NOMO-1 (cell line): ENCODE data around the gene SUDS3.
"Not testable (repeated sequence)": the region's sequence is repeated elsewhere in the genome, so short reads cannot be mapped to it uniquely, and the experiment has no call there.

Experiments used
- DNase-seq, 2 experiments: peaks; one replicate each; lab custom pipeline; 2025; ENCODE audit not compliant: unreplicated experiment in 2 of 2; lab: John Stamatoyannopoulos, UW

The SUDS3 gene

GRCh38 chr12:118376089-118377020 is at the start of gene SUDS3:
TSS of gene SUDS3 (plus strand) at chr12:118376555. CDS start at chr12:118376692, 137 bp downstream.
- peak; percentile 78 to 85 for DNase-seq

- DNase-seq: no peak
Measured at GRCh38 chr12:118326991-118327390, 49.4 kb upstream of the SUDS3 start.

GRCh38 chr12:118327391-118327790 is 49.0 kb upstream of the SUDS3 start:
- DNase-seq: no peak

- DNase-seq: peak in 1 of 2 experiments; percentile 30
Measured at GRCh38 chr12:118328486-118329330, 47.6 kb upstream of the SUDS3 start.

DNA sequence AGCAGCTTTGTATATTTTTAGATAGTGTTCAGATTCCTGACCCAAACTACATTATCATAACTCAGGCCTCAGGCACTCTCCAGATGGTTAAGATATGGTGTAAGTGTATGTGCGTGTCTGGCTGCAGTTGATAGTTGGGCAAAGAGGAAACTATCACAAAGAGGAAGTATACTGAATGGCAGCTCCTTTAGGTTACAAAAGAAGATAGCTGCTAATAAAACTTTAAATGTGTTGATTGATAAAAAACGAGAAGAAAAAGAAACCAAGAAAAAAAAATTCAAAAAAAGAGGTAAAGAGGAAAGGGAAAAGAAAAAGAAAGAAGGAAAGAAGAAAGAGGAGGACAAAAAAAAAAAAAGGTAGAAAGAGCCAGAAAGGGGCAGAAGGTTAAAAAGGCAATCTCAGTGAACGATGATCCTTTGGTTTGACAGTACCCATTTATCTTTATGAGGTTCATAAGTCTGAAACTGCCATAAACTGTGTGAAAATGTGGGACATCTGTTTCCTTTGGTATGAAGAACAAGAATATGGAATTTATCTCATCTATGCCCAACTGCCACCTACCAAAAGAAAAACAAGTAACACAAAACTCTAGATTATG is 45.8 kb upstream of the SUDS3 start:
- peak; percentile 94 to 96 for DNase-seq

DNA sequence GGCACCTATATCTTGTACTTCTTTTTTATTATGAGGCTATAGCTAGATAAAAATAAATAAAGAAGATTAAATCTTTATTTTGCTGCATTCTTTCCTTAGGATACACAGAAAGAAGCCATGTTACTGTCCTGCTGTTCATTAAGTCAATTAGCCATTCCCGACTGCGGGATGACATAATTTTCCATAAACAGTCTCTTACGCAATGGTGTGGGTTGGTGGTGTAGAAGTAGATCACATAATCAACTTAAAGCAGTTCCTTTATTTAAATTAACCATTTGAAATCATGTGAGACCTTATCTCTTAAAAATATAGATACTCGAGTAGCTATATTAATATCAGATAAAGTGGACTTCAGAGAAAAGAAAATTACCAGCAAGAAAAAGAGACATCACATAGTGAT is 43.8 kb upstream of the SUDS3 start:
- peak; percentile 63 to 80 for DNase-seq

GRCh38 chr12:118334241-118334640 is 42.1 kb upstream of the SUDS3 start:
- no peak for DNase-seq

- peak; percentile 32 to 62 for DNase-seq
Measured at GRCh38 chr12:118334939-118335567, 41.3 kb upstream of the SUDS3 start.

- DNase-seq: no peak
Measured at GRCh38 chr12:118336123-118336522, 40.2 kb upstream of the SUDS3 start.

- no peak for DNase-seq
Measured at GRCh38 chr12:118337194-118337838, 39.0 kb upstream of the SUDS3 start.

DNA sequence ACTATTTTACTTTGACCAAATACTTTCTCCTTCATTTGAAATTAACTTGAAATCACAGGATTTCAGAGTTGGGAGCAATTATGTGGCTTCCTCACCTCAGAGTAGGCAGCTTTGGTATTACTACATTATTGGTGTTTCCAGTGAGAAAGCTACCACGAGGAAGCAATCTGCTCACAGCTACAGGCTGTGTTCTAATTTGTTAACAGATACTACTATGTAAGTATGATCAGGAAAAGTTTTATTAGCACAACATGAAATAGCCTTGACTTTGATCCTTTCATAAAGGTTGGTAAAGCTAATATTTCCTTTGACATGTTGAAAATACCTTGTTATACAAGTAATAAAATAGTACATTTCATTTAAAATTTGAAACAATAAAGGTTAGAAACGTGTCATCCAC is 34.3 kb upstream of the SUDS3 start:
- peak in 1 of 2 experiments; percentile 27 for DNase-seq

- no peak for DNase-seq
Measured at GRCh38 chr12:118344829-118345228, 31.5 kb upstream of the SUDS3 start.

DNA sequence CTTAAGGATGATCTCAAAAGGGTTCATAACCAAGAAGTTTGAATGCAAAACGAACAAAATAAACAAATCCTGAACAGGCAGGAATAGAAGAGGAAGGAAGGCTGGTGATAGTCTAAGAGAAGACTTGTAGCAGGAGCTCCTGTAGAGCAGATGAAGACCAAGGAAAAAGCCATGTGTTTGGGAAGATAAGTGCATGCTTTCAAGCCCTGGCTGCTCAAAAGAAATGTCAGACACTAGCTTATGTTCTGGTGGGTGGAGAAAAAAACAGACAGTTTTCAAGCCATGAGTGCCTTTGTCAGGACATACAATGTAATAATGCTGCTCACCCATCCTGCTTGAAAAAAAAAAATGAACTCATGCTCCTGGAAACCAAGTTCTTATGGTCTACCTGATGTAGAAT is 31.0 kb upstream of the SUDS3 start:
- DNase-seq: no peak

- DNase-seq: no peak
Measured at GRCh38 chr12:118346895-118347294, 29.5 kb upstream of the SUDS3 start.

DNA sequence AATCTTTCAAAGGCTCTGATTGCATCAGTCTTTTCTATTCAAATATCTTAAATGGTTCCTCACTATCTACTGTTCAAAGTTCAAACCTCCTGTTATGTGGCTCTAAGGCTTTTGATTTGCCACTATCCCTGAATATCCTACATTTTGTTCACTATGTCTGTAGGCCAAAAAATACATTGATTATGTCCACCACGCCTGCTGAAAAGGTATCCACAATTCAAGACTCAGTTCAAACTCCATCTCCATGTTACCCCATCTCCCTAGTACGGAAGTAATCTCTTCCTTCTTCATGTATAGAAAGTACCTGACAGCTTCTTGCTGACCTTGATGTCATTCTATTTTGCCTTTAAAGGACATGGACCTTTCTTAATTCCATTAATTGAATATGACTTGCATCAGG is 28.4 kb upstream of the SUDS3 start:
- DNase-seq: no peak

- no peak for DNase-seq
Measured at GRCh38 chr12:118350908-118351559, 25.3 kb upstream of the SUDS3 start.

DNA sequence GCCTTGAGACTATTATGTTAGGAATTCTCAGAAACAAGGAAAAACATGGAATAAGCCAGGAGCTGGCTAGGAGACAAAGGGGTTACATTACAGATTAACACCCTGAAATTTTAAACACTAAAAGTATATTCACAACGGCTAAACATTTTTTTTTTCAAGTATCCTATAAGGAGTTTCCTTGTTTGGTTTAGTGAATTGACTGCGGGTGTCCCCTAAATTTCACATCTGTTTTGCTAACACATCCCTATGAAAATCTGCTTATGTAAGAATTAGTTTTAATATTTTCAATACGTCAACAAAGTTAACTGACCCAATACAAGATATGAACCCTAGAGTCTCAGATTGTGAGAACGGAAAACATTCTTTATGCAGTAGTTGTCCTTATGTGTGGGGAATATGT is 22.6 kb upstream of the SUDS3 start:
- no peak for DNase-seq

DNA sequence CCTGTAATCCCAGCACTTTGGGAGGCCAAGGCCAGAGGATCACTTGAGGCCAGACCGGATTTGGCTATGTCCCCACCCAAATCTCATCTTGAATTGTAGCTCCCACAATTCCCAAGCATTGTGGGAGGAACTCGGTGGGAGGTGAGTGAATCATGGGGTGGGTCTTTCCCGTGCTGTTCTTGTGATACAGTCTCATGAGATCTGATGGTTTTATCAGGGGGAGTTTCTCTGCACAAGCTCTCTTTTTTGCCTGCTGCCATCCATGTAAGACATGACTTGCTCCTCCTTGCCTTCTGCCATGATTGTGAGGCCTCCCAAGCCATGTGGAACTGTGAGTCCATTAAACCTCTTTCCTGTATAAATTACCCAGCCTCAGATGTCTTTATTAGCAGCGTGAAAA is 21.9 kb upstream of the SUDS3 start:
- DNase-seq: not testable (repeated sequence)

DNA sequence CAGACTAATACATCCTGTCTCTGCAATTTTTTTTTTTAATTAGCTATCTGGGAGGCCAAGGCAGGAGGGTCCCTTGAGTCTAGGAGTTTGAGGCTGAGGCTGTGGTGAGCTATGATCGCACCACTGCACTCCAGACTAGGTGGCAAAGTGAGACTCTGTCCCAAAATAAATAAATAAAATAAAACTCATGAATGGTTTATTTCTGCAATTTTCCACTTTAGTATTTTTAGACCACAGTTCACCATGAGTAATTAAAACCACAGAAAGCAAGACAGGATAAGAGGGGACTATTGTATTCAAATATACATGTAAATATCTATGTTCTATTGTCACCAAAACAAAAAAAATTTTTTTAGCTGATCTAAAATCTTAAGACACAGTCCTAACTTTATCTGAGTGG is 21.5 kb upstream of the SUDS3 start:
- DNase-seq: no peak

GRCh38 chr12:118355843-118356242 is 20.5 kb upstream of the SUDS3 start:
- DNase-seq: no peak
